HFF-Myc (cell line): Measurements from ENCODE around the gene TSPO2.

ENCODE experiments used
- DNase-seq: peaks from one replicate; pipeline ENCODE4 v3.0.0-alpha.2; 2011; ENCODE audit warnings: low read depth; ENCODE audit errors: extremely low read depth
- H3K4me3 ChIP-seq: replicated peaks from 2 replicates; pipeline ENCODE4 v1.5.1; 2011; ENCODE audit warnings: low read depth, mild to moderate bottlenecking, control low read depth, low read length
- TF ChIP-seq, protein P1 (sequence below): IDR thresholded peaks from 2 replicates; pipeline ENCODE4 v1.5.1; 2012; ENCODE audit warnings: mild to moderate bottlenecking, low read depth, low read length, control low read depth; ENCODE audit errors: missing control alignments

The TSPO2 gene

DNA sequence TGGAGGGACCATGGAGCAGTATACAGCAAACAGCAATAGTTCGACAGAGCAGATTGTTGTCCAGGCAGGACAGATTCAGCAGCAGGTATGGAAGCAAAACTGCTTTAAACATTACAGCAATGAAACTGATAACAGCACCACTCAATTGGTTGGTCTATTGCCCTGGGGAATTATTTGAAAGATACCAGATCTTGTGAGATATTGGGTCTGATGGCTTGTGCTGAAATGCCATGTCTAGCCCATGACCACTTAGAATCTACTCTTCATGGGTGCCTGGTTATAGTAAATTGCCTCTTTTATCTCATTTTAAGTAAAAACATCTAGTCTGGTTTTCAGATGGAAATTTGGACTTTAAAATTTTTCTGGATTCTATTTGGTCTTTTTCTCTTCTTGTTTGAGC, 36.8 kb downstream of the TSPO2 start:
- H3K4me3 ChIP-seq, result no peak overlapping the region
- TF ChIP-seq, protein P1, sequence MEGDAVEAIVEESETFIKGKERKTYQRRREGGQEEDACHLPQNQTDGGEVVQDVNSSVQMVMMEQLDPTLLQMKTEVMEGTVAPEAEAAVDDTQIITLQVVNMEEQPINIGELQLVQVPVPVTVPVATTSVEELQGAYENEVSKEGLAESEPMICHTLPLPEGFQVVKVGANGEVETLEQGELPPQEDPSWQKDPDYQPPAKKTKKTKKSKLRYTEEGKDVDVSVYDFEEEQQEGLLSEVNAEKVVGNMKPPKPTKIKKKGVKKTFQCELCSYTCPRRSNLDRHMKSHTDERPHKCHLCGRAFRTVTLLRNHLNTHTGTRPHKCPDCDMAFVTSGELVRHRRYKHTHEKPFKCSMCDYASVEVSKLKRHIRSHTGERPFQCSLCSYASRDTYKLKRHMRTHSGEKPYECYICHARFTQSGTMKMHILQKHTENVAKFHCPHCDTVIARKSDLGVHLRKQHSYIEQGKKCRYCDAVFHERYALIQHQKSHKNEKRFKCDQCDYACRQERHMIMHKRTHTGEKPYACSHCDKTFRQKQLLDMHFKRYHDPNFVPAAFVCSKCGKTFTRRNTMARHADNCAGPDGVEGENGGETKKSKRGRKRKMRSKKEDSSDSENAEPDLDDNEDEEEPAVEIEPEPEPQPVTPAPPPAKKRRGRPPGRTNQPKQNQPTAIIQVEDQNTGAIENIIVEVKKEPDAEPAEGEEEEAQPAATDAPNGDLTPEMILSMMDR, result no peak
- no peak for DNase-seq

DNA sequence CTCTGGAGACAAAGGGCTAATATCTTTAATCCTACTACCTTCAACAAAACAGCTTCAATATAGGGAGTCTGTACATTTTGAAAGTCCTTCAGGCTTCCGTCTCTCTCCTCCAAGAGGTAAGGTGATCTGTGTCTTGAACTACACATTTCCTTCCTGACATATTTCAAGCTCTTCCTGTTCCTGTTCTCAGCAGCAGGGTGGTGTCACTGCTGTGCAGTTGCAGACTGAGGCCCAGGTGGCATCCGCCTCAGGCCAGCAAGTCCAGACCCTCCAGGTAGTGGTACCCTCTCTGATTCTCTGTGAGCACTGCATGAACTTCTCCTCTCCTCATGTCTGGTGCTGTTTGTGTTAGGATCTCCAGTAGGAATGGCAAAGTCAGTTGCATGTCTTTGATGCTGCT, 38.4 kb downstream of the TSPO2 start:
- TF ChIP-seq, protein P1, result no peak
- no peak overlapping the region for H3K4me3 ChIP-seq
- DNase-seq, result no peak

DNA sequence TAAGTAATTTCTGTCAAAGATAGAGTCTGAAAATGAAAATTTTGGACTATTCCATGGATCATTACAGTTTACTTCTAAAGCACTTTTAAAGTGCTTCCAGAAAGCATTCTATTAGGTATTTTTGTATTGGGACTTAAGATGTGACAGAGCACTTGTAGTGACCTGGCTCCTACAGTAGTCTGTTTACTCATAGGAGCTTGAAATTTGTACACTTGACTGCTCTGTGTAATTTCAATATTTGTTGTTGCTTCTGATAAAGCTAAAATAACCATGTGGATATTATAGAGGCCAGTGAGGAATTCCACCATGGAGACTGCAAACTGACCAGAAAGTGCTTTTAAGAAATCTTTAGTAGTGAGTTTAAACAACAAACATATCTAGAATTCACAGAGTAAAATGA, 40.8 kb downstream of the TSPO2 start:
- TF ChIP-seq, protein P1, result no peak

DNA sequence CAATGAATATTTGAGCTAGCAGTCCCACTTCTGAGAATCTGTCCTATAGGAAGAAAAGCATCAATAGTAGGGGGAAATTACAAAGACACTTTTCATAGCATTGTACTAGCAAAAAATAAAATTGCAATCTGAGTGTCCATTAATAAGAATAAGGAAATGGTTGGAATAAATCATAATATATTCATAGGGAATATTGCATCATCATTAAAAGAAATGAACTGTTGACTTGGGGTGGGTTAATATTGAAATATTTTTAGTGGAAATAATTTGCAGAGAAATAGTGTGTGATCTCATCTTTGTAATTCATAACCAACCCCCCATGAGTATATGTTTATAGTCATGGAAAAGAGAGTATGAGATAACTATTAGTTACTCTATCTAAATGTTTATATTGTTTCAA, 42.9 kb downstream of the TSPO2 start:
- no peak for DNase-seq
- TF ChIP-seq, protein P1, result no peak
- H3K4me3 ChIP-seq, result no peak overlapping the region

More for the DNA sequence above, 40.8 kb downstream of the TSPO2 start:
- no peak overlapping the region for H3K4me3 ChIP-seq
- no peak for DNase-seq

DNA sequence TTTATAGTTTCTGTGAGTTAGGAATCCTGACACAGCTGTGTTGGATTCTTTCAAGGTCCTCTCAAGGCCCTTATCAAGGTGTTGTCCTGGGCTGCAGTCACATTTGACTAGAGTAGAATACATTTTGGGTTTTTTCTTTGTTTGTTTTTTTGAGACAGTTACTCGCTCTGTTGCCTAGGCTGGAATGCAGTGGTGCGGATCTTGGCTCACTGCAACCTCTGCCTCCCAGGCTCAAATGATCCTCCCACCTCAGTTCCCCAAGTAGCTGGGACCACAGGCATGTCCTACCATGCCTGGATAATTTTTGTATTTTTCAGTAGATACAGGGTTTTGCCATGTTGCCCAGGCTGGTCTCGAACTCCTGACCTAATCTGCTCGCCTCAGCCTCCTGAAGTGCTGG, 46.2 kb downstream of the TSPO2 start:
- TF ChIP-seq, protein P1, result no peak

DNA sequence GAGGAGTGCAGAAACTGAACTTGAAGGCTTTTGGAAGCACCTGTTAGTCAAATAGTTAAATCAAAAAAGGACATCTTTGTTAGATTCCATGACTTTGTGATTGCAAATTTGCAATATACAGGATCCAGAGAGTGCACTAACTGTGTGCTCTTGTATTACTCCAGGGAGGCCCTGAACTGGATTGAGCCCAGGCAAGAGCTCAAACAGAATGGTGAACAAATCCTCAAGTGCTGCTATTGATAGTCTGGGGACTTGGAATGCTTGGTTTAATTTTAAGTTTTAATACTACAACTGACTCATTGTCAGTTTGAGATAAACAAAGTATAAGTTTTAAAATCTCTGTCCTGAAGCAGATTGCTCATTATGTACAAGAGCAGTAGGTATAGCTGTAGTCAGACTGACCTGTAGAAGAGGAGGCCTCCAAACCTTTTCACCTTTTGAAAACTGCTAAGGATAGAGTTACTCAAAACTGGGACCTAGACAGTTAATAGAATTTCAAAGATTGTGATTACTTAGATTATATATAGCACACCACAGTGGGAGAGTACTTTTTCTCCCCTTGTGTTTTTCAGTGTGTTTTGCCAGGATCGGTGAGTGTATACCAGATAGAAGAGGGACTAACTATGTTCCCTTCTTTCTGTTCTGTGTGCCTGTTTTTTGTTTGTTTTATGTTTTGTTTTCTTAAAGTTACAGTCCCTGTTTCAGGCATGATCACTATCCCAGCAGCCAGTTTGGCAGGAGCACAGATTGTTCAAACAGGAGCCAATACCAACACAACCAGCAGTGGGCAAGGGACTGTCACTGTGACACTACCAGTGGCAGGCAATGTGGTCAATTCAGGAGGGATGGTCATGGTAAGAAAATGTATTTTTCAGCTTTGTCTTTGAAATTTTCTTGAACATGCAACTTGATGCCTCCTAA, 48.8 kb downstream of the TSPO2 start:
- no peak overlapping the region for H3K4me3 ChIP-seq
- DNase-seq, result no peak
- TF ChIP-seq, protein P1, result no peak

More for the DNA sequence above, 46.2 kb downstream of the TSPO2 start:
- no peak for DNase-seq
- H3K4me3 ChIP-seq, result no peak overlapping the region
